GM19468 (cell line): ENCODE data around the gene ARHGEF16.

Source experiments
- ATAC-seq: cut with Tn5 transposase; IDR thresholded peaks from one replicate; pipeline ENCODE4 v1.9.1; 2021; ENCODE audit warnings: mild to moderate bottlenecking, moderate library complexity, moderate number of reproducible peaks; ENCODE audit not compliant: unreplicated experiment; ENCODE audit errors: extremely low read depth

ARHGEF16 gene

DNA sequence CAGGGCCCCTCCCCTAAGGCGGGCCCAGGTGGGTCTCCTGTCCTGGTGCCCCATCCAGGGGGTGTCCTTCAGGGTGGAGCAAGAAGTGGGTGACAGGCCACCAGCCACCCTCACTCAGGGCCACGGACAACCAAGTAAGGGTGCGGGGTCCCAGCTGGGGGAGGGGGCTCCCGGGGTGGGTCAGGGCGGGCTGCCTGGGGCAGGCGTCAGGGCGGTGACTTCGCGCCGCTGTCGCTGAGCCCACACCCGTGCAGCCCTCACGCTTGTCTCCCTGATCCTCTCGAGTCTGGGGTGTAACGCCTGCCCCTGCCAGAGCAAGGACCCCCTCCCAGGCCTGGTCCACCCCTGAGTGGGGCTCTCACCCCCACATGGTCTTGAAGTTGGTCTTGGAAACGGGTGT, 22.2 kb downstream of the ARHGEF16 start:
- no peak for ATAC-seq

DNA sequence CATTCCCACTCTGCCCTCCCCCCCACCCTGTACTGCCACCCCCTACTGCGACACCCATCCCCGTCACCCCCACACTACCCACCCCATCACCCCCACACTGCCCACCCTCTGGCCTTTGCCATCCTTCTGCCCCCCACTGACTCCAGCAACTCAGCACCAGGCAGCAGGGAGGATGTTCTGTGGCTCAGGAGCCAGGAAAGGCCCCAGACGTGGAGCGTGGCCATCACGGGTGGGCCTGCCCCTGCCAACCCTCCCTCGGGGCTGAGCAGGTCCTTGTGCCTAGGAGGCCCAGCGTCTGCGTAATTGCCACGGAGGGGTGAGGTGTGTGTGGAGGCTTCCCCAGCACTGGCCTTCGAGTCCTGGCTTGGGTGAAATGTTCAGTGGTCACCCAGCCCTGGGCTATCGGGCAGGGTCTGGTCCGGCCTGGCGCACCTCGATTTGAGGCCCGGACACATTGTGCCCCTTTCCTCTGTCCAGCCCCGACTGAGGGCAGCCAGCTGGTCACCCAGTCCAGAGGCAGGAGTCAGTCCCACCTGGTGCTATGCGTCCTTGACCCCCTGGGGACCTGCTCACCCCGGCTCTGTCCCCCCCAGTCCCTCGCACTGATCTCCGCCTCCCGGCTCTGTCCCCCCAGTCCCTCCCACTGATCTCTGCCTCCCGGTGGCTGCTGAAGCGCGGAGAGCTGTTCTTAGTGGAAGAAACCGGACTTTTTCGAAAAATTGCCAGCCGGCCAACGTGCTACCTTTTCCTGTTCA, 23.0 kb downstream of the ARHGEF16 start:
- ATAC-seq = no peak

DNA sequence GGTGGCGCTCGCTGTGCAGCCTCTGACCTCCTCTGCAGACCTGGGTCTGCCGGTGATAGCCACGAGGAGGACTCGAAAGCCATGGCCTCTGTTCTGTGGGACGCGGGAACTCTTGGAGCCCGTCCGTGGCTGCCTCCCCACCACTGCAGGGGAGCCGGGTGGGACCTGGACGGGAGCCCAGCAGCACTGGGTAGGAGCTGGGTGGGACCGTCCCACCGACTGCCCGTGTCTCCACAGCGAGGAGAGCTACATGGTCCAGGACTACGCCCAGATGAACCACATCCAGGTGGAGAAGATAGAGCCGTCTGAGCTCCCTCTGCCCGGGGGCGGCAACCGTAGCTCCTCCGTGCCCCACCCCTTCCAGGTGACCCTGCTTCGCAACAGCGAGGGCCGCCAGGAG, 23.7 kb downstream of the ARHGEF16 start:
- ATAC-seq = no peak

DNA sequence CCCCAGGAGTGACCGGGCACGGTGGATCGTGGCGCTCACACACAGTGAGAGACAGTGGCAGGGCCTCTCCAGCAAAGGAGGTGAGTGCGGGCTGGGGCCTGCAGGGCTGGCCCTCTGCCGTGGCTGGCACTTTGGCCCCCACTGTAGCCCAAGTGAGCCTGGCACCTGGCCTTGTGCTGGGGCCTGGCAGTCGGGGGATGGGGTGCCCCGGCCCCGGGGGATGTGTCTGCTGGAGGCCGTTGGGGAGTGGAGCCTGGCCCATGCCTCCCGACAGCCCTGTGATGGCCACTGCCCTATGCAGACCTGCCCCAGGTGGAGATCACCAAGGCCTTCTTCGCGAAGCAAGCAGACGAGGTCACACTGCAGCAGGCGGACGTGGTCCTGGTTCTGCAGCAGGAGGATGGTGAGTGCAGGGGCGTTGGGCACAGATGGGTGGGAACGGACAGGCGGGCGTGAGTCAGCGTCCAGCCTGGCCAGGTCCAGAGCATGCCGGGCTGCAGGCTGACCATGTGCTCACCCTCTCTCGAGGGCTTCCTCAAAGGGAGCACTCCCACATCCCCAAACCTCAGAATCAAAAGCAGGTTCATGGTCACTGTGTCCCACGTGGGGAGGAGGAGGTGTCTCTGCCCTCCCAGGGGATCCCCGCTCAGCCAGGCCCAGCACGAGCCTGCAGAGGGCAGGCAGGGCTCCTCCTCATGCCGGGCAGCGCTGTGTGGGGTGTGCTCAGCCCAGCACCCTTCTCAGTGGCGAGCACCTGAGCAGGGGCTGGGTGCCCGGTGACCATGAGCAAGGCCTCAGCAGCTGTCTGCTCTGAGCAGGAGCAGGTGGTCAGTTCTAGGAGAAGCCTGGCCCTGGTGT, 25.3 kb downstream of the ARHGEF16 start:
- no peak for ATAC-seq

DNA sequence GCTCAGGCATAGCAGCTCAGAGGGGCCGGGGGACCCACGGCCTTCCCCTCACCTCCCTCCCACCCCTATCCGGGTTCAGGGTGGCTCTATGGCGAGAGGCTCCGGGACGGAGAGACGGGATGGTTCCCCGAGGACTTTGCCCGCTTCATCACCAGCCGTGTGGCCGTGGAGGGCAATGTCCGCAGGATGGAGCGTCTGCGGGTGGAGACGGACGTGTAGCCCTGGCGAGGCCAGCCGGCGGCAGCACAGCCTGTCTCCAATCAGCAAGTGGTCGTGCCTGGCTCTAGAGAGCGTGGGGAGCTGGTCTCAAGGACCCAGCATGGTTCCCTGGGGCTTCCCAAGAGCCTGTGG, 25.9 kb downstream of the ARHGEF16 start:
- ATAC-seq = no peak

DNA sequence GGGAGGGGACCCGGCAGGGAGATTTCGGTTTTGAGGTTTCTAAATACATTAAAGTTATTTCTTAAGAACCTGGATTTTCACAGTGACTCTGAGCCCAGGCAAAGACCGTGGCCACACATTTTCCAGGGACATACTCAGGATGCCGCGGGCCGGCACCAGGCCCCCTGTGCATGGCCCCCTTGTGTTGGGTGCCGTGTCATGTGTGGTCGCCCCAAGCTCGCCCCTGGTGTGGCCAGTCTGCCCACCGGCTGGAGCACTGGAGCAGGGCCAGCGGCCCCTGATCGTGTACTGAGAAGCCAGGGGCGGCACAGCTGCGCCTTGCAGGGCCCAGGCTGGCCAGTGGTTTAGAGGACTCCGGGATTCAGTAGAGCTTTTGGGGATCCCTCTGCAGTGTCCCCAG, 26.6 kb downstream of the ARHGEF16 start:
- no peak for ATAC-seq

DNA sequence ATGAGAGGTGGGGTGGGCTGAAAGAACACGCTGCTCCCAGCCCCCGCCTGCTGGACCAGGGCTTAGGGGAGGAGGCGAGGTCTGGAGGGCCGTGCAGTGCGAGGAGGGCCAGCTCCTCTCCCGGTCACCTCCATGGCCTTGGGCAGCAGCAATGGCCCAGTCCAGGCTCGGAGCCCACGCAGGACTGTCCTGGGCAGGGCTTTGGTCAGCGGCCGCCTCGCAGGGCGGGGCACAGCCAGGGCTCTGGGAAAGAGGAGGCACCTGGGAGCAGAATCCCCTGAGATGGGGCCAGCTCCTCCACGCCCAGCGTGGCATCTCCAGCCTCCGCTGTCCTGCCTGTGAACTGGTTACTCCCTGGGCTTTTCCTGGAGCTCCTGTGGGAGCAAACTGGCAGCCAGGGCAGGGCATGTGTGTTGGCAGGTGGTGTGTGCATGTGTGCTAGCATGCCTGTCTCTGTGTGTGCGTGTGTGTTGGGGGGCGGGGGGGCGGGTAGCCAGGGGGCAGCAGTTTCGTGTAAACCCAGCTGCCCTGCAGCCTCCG, 27.4 kb downstream of the ARHGEF16 start:
- ATAC-seq = no peak

DNA sequence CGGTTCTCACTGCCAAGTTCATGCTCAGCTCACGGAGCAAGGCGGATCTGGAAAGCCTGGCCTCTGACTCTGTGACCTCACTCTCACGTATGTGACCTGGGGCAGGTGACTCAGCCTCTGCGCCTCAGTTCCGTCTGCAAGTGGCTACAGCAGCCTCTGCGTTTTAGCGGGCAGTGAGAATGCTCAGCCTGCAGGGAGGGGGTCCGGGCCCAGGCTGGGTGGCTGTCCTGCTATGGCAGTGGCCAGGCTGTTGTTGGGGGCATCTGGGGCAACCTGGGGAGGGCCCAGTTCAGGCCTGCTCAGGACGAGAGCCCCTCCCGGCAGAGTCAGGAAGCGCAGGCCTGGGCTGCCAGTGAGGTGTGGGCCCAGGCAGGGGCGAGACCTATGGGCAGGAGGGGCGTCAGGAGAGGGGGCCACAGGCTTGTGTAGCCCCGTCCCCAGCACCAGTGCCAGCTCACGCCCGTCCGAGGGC, 27.9 kb downstream of the ARHGEF16 start:
- ATAC-seq = no peak

DNA sequence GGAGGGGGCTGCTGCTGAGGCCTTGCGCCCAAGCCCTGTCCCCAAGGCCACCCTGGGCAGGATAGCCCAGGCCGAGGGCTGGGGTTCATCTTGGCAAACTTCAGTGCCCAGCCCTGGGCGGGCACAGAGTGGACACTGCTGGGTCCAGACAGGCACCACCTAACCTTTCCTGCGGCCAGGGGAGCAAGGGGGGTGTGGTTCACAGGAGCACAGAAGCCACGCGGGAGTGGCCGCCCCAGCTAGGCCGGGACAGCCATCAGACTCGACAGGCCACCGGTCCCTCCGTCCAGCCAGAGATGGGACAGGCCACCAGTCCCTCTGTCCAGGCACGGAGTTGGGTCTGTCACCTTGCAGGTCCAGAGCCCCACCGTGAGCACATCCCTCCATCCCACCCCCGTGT, 28.9 kb downstream of the ARHGEF16 start:
- ATAC-seq = no peak

DNA sequence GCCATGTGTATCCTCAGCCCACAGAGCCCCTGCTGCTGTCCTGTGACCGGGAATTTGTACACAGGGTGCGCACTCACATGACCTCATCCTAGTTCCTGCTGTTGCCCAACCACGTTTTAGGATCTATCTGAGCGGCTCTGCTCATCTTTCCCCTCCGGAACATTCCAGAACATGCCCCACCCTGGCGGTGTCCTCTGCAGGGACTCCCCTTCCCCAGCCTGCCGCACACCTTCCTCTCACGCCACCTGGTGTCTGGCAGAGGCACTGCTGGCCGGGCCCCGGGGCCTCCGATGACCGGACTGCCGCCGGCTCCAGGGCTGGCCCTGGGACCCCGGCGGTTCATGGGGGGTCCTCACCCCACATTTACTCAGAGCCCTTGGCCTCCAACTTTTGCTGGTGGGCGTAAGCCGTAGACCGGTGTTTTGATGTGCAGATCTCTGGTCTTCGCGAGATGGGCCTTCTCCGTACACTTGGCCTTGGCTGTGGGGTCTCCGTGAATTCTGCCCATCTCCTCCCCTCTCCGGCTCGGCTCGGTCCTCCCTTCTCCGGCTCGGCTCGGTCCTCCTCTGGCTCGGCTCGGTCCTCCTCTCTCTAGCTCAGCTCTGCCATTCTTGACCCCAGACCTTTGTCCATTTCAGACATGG, 29.5 kb downstream of the ARHGEF16 start:
- ATAC-seq = no peak

DNA sequence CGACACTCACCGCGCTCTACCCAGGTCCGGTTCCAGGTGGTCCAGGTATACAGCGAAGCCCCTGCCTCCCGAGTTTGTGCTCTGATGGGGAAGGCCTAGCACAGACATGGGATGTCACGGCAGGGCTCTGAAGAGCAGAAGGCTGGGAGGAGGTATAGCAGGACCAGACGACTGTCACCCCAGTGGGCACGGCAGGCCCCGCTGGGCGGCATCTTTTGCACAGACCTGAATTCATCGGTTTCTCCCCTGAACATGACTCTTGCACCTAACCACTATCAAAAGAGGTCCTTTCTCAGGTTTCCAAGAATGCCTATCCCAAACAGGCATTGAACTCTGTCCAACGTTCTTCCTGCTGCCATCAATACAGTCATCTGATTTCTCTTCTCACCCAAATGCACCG, 30.6 kb downstream of the ARHGEF16 start:
- ATAC-seq = no peak

DNA sequence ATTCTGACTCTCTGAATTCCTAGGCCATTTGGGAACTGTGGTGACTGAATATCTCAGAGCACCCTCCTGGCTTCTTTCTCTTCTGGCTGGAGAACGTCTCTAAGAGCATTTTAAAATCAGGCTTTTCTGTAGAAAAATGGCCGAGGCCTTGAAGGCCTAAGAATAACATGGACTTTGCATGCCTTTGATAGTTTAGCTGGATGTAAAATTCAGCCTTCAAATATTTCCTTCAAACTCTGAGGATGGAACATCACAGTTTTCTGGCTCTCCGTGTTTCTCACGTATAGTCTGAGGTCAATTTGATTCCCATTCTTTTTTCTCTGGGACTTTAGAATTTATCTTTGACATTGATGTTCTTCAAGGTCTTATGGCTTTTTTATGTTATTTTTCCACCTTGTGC, 34.0 kb downstream of the ARHGEF16 start:
- no peak for ATAC-seq

DNA sequence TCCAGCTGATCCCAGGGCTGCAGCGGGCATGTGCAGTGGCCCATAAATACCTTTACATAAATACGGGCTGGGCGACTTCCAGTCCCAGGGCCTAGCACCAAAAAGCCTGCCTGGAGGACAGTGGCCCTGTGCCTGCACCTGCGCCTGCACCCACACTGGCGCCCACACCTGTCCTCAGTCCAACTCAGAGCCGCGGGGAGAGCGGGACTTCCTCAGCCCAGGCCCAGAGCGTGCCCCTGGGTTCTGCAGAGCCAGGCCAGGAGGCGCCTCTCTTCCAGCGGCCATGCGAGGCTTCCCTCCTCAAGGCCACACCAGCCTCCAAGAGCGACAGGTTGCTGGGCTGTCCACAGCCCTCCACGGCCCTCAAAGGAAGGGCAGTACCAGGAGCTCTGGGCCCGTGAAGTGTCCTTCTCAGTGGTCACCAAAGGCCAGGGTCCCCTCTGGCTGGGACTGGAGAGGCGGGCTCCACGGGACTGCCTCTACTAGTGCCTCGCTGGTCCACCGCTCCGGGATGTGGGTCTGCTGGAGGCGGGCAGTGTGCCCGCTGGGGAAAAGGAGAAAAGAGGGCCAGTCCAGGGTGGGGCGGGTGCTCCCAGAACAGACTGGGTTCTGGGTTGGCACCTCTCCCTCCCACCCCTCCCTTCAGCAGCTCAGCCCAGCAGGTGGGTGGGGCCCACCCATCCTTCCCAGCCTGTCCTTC, 35.7 kb downstream of the ARHGEF16 start:
- no peak for ATAC-seq

DNA sequence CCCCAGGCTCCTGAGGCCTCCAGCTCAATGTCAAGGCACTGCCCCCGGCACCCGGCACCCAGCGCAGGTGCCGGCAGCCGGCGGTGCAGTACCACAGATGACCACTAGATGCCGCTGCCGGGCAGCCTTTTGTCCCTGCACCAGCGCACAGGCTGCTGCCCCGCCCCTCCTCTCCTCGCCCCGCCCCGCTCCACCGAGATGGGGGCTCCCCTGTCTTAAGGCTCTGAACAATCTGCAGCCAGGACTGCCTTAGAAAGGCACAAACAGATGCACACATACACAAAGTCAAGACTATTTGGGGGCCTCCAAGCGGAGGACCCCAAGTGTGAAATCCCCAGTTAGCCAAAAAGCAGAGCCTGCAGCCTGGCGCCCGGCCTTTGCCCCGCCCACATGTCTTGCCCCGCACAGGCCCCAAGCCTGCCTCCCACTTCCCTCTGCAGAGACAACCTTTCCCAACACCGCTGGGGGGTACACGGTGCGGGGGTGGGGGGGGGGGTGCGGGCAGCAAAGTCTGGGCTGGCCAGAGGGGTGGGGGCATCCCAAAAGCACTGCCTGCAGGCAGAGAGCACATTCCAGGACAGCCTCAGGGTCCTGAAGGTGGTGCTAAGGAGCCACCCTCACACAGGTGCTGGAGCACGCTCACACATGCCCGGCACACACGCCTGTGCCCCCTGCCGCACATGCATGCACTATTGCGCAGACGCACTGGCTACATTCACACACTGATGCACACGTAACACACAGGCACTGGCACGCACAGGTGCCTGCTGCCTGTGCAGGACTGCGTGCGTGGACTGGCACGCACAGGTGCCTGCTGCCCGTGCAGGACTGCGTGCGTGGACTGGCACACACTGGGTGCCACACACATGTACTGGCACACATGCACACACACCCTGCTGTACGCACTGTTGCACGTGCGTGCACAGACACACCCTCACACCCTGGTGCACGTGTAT, 37.1 kb downstream of the ARHGEF16 start:
- ATAC-seq = peak; percentile 51

DNA sequence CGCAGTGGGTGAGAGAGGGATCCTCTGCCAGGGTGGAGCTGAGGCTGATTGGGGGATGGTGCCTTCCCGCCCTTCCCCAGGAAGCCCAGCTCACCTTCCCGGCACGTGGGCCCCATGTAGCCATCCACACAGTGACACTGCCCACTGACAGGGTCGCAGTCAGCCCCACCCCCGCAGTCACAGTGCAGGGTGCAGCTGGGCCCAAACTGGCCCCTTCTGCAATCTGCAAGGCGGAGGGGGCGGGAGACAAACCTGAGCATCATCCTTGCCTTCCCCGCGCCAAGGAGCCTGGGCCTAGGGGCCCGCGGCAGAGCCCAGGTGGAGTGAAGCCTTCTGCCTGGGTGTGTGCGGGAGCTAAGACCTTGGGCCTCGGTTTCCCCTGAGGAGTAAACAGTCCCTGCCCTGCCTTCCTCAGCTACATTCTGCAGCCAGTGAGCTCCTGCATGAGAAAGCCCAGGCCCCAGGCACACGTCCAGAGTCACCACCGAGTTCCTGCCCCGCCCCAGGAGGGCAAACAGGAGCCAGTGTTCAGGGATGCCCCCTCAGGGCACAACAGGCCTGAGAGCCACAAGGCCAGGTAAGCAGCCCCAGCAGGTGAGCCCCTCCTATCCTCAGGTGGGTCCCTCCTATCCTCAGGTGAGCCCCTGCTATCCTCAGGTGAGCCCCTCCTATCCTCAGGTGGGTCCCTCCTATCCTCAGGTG, 38.2 kb downstream of the ARHGEF16 start:
- no peak for ATAC-seq

DNA sequence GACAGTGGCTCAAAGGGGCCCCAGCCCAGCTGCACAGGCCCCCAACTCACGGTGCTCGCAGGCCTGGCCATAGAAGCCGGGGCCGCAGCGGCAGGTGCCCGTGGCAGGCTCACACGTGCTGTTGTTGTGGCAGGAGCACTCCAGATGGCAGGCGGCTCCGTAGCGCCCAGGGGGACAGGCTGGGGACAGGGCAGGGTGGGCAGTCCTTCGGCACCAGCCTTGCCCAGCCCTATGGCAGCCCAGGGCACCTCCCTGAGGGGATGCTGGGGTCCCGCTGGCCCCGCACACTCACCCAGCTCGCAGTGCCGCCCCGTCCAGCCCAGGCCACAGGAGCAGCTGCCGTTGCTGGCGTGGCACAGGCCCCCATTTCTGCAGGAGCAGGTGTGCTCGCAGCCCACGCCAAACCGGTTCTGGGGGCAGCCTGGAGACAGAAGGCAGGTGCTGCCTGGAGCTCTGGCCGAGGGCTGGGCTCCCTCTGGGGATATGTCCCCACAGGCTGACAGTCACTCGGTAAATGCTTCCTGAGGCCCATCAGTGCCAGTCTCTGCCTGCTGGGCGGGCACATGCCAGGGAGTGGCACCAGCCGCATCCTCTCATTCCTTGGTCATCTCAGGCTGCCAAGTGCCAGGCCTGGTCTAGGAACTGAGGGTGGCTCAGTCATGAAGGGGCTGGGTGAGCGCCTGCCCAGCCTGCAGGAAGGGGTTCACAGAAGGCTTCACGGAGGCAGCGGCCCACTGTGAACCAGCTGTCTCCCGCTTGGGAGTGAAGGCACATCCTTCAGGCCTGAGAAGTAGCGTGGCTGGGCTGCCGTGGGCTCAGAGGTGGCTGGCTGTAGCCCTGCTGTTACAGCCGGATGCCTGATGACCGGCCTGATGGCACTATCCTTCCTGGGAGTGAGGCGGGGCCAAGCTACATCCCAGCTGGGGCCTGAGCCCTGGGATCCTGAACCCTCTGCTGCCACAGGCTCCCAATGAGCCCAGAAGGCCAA, 40.1 kb downstream of the ARHGEF16 start:
- ATAC-seq = no peak
